Measurements from ENCODE around the gene HINT2.
A peak's percentile ranks its signal among the peaks of the same experiment; 100 is the strongest.

Gene HINT2

GRCh38 chr9:35797311-35798109 is 17.3 kb downstream of the HINT2 start:
- no peak overlapping the region for H3K4me3 ChIP-seq (ENCODE audit: low read depth, low read length)
- TF ChIP-seq CTCF (IDR thresholded peaks at IDR 0.05; ENCODE audit: low read depth, low read length): no peak

GRCh38 chr9:35795695-35796094 is 19.1 kb downstream of the HINT2 start:
- TF ChIP-seq CTCF (IDR thresholded peaks at IDR 0.05; ENCODE audit: low read depth, low read length): no peak
- H3K4me3 ChIP-seq (ENCODE audit: low read depth, low read length): no peak overlapping the region

DNA sequence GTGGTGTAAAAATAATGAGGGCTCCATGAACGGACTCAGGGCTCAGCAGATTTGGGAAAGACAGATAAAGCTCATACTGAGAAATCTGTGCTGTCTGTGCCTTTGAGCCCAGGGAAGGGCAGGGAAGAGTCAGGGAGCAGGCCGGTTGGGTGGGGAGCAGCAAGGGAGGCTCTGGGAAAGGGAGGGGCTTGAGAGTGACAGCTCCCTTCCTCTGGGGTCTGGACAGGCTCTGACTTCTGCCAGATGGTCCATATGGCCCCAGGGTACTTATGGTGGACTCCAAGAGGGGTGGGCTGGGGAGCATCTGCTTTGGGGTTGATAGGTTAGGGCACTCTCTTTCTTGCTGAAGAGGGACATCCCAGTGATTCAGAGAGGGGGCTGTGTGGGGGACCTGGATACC is 21.4 kb downstream of the HINT2 start:
- no peak for TF ChIP-seq CTCF (IDR thresholded peaks at IDR 0.05; ENCODE audit: low read depth, low read length)
- peak overlapping the region; percentile 29 for H3K4me3 ChIP-seq (ENCODE audit: low read depth, low read length)

GRCh38 chr9:35792826-35793225 is 22.0 kb downstream of the HINT2 start:
- TF ChIP-seq CTCF (IDR thresholded peaks at IDR 0.05; ENCODE audit: low read depth, low read length): no peak
- peak overlapping the region; percentile 29 for H3K4me3 ChIP-seq (ENCODE audit: low read depth, low read length)

DNA sequence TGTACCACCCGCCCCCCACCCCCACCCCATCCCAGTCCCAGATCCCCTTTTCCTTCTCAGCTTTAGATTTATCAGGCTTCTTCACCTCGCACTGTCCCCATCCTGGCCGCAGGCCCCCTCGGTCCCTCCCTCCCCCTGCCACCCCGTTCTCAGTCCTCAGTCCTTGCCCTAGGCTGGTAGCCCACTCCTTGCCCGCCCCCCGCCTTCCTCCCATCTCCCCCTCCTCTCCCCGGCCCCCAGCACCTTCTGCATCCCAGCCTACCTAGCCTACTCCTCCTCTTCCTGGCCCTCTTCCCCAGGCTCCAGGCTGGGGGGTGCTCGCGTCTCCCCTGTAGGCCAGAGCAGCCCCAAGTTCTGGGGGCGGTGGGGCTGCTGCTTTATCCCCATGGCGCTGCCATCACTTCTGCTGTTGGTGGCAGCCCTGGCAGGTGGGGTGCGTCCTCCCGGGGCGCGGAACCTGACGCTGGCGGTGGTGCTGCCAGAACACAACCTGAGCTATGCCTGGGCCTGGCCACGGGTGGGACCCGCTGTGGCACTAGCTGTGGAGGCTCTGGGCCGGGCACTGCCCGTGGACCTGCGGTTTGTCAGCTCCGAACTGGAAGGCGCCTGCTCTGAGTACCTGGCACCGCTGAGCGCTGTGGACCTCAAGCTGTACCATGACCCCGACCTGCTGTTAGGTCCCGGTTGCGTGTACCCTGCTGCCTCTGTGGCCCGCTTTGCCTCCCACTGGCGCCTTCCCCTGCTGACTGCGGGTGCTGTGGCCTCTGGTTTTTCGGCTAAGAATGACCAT is 22.6 kb downstream of the HINT2 start:
- peak overlapping the region; percentile 58 for H3K4me3 ChIP-seq (ENCODE audit: low read depth, low read length)
- TF ChIP-seq CTCF (IDR thresholded peaks at IDR 0.05; ENCODE audit: low read depth, low read length): no peak

GRCh38 chr9:35791297-35791921 is 23.4 kb downstream of the HINT2 start, which contains the start of gene NPR2:
TSS of gene NPR2 (plus strand) at chr9:35791591. CDS start at chr9:35792409, 818 bp downstream.
- no peak for TF ChIP-seq CTCF (IDR thresholded peaks at IDR 0.05; ENCODE audit: low read depth, low read length)

More at GRCh38 chr9:35791297-35791921, 23.4 kb downstream of the HINT2 start, which contains the start of gene NPR2:
- H3K4me3 ChIP-seq (ENCODE audit: low read depth, low read length): peak within 1 kb of the TSS; percentile 58

Data from WI38 (cell line).